K562 (cell line): ENCODE results near the gene CPNE6. TPM values are rescaled to one million over a fixed set of nuclear protein-coding genes. Genes with fewer than 3 reads are reported as not detected.

ENCODE experiments used
- ATAC-seq: fragments of 200-7000 bp; cut with Tn5 transposase; 3 replicates; pipeline ENCODE4 v1.9.1; 2020; ENCODE audit warnings: moderate library complexity
- BruUV-seq: library from RNA; stranded (reverse); fragments of 400-500 nt; replicated peaks from 2 replicates; lab custom pipeline; 2021; lab: Mats Ljungman, UMichigan
- CTCF ChIA-PET: fragments of 300-600 bp; formaldehyde crosslinking; extraction: SDS; loops from one replicate; lab custom pipeline; 2021; ENCODE audit warnings: low intra/inter-chr PET ratio; lab: Yijun Ruan, JAX
- POLR2A ChIA-PET: fragments of 300-600, 350-650 bp; sonication (Branson Sonifier 250); formaldehyde crosslinking; extraction: SDS; loops from one replicate; lab custom pipeline; 2021; ENCODE audit warnings: antibody characterized with exemption, inconsistent platforms; lab: Yijun Ruan, JAX
- DNase-seq, 4 experiments: peaks; one replicate each; pipeline versions ENCODE4 v3.0.0 to v3.0.0-alpha.2; 2011 to 2018; ENCODE audit warnings: low spot score in 3 of 4, mixed read lengths in 3 of 4; ENCODE audit errors: extremely low read depth in 1 of 4
- FAIRE-seq: peaks from 2 replicates; lab custom pipeline; 2011; peaks lifted over from hg19 to GRCh38; lab: Jason Lieb, UNC
- H2AFZ ChIP-seq: 2 replicates; pipeline ENCODE4 v1.6.0; 2011; ENCODE audit warnings: low read depth, low read length, control low read depth, inconsistent platforms
- H3K27ac ChIP-seq: fragments of 200-600 bp; 3 replicates; pipeline ENCODE4 v1.8.0; 2011; ENCODE audit warnings: low read depth, mild to moderate bottlenecking, control low read depth, inconsistent platforms, low read length, moderate library complexity, mixed read lengths; ENCODE audit errors: extremely low read depth
- H3K27me3 ChIP-seq, 2 experiments: fragments of 300-600 bp in 1 of 2; 2 replicates in 1 of 2; 3 replicates in 1 of 2; pipeline versions ENCODE4 v1.6.0 to v1.8.0; 2011; ENCODE audit warnings: inconsistent platforms in 2 of 2, low read length in 2 of 2, mild to moderate bottlenecking in 1 of 2, mixed read lengths in 1 of 2, moderate library complexity in 1 of 2; ENCODE audit not compliant: control insufficient read depth in 2 of 2, insufficient read depth in 2 of 2
- H3K36me3 ChIP-seq: fragments of 300-600 bp; 3 replicates; pipeline ENCODE4 v1.8.0; 2011; ENCODE audit warnings: mild to moderate bottlenecking, low read length, inconsistent platforms; ENCODE audit not compliant: control insufficient read depth, insufficient read depth
- H3K4me1 ChIP-seq, 2 experiments: fragments of 200-600 bp in 1 of 2; replicated peaks in 1 of 2; 2 replicates in 1 of 2; 3 replicates in 1 of 2; pipeline versions ENCODE4 v1.5.1 to v1.8.0; 2011; ENCODE audit warnings: inconsistent platforms in 2 of 2, low read length in 2 of 2, mild to moderate bottlenecking in 1 of 2, mixed read lengths in 1 of 2, moderate library complexity in 1 of 2; ENCODE audit not compliant: control insufficient read depth in 2 of 2, insufficient read depth in 2 of 2
- H3K4me2 ChIP-seq: 2 replicates; pipeline ENCODE4 v1.6.1; 2011; ENCODE audit warnings: low read length, control low read depth, inconsistent platforms, mixed read lengths; ENCODE audit not compliant: insufficient read depth
- H3K4me3 ChIP-seq: fragments of 200-600 bp; sonication (generic), shearing (Covaris generic); 2 replicates; pipeline ENCODE4 v1.5.1; 2016; ENCODE audit warnings: control low read depth, inconsistent platforms
- H3K79me2 ChIP-seq: fragments of 200-600 bp; 3 replicates; pipeline ENCODE4 v1.8.0; 2011; ENCODE audit warnings: low read length, inconsistent platforms; ENCODE audit not compliant: control insufficient read depth, insufficient read depth
- H3K9ac ChIP-seq, 2 experiments: 2 replicates each; pipeline versions ENCODE4 v1.6.0 to v1.6.1; 2011; ENCODE audit warnings: low read depth in 2 of 2, low read length in 2 of 2, control low read depth in 1 of 2, inconsistent platforms in 1 of 2, mild to moderate bottlenecking in 1 of 2, mixed read lengths in 1 of 2; ENCODE audit not compliant: insufficient read depth in 1 of 2
- H3K9me1 ChIP-seq: one replicate; pipeline ENCODE4 v1.6.0; 2011; ENCODE audit warnings: inconsistent platforms, mild to moderate bottlenecking, low read length, moderate library complexity; ENCODE audit not compliant: control insufficient read depth, insufficient read depth
- H3K9me3 ChIP-seq: replicated peaks from 2 replicates; pipeline ENCODE4 v1.5.1; 2011; ENCODE audit warnings: low read depth, low read length, inconsistent platforms; ENCODE audit not compliant: control insufficient read depth, insufficient read depth
- H4K20me1 ChIP-seq: replicated peaks from 2 replicates; pipeline ENCODE4 v1.6.1; 2011; ENCODE audit warnings: low read length, inconsistent platforms, mixed read lengths; ENCODE audit not compliant: control insufficient read depth, insufficient read depth
- BACH1 ChIP-seq: fragments of 200-800 bp; sonication (Bioruptor generic); IDR thresholded peaks from 2 replicates; pipeline ENCODE4 v1.6.1; 2016; ENCODE audit warnings: missing genetic modification characterization, missing compliant biosample characterization
- CHD1 ChIP-seq: fragments of 200-600 bp; sonication (generic); IDR thresholded peaks from one replicate; pipeline ENCODE4 v1.6.1; 2012; ENCODE audit warnings: mild to moderate bottlenecking, moderate library complexity, low read length, inconsistent platforms
- CREB1 ChIP-seq, 2 experiments: sonication (generic) in 1 of 2; formaldehyde crosslinking in 1 of 2; IDR thresholded peaks; 2 replicates each; pipeline versions ENCODE4 v1.6.1 to v1.8.0; 2012 to 2022; ENCODE audit warnings: inconsistent platforms in 1 of 2, mild to moderate bottlenecking in 1 of 2, missing genetic modification reagents in 1 of 2, moderate library complexity in 1 of 2
- HOXB6 ChIP-seq: fragments of 250-450 bp; sonication (Bioruptor Pico); IDR thresholded peaks from 2 replicates; pipeline ENCODE4 v1.5.1; 2022; ENCODE audit warnings: mild to moderate bottlenecking, borderline replicate concordance
- NFE2L1 ChIP-seq: fragments of 450-650 bp; IDR thresholded peaks from 2 replicates; pipeline ENCODE4 v1.6.1; 2016; ENCODE audit warnings: missing genetic modification characterization, low read depth, mild to moderate bottlenecking, missing compliant biosample characterization, moderate library complexity, borderline replicate concordance
- NR2C1 ChIP-seq, 2 experiments: fragments of 450-650 bp; IDR thresholded peaks; 2 replicates each; pipeline ENCODE4 v1.6.1; 2017; ENCODE audit warnings: mild to moderate bottlenecking in 2 of 2, antibody characterized with exemption in 1 of 2, inconsistent platforms in 1 of 2, missing compliant biosample characterization in 1 of 2, missing genetic modification characterization in 1 of 2
- NR2F6 ChIP-seq: fragments of 450-650 bp; formaldehyde crosslinking; IDR thresholded peaks from 2 replicates; pipeline ENCODE4 v1.4.0; 2020; ENCODE audit warnings: mild to moderate bottlenecking
- POLR2B ChIP-seq: fragments of 450-650 bp; IDR thresholded peaks from 2 replicates; pipeline ENCODE4 v1.6.1; 2018; ENCODE audit warnings: low read depth; ENCODE audit not compliant: partially characterized antibody
- RBM39 ChIP-seq: fragments of 200-400 bp; formaldehyde crosslinking; optimal IDR thresholded peaks from 2 replicates; pipeline ENCODE3; 2018; ENCODE audit warnings: low read depth, low read length
- RHOXF2B ChIP-seq: fragments of 250-450 bp; sonication (Bioruptor Pico); conservative IDR thresholded peaks from 2 replicates; pipeline ENCODE4 v1.5.1; 2021
- SMAD1 ChIP-seq: fragments of 150-350 bp; IDR thresholded peaks from 2 replicates; pipeline ENCODE4 v1.6.1; 2014; ENCODE audit warnings: low read length, low read depth; ENCODE audit not compliant: partially characterized antibody
- TEAD1 ChIP-seq, 2 experiments: fragments of 450-650 bp in 1 of 2; sonication (generic) in 1 of 2; formaldehyde crosslinking; IDR thresholded peaks; 2 replicates each; pipeline versions ENCODE4 v1.4.0 to v1.8.0; 2020 to 2022; ENCODE audit warnings: mild to moderate bottlenecking in 2 of 2, missing genetic modification reagents in 1 of 2
- TEAD4 ChIP-seq, 2 experiments: sonication (generic) in 1 of 2; formaldehyde crosslinking in 1 of 2; IDR thresholded peaks; 2 replicates each; pipeline versions ENCODE4 v1.6.1 to v1.8.0; 2012 to 2022; ENCODE audit warnings: borderline replicate concordance in 1 of 2, inconsistent platforms in 1 of 2, low read length in 1 of 2, mild to moderate bottlenecking in 1 of 2, missing genetic modification reagents in 1 of 2
- TRIM24 ChIP-seq, 2 experiments: fragments of 450-650 bp; IDR thresholded peaks; 2 replicates each; pipeline ENCODE4 v1.6.1; 2016
- XRCC4 ChIP-seq: IDR thresholded peaks from one replicate; pipeline ENCODE4 v1.6.1; 2011; ENCODE audit not compliant: insufficient read depth, insufficient read length; ENCODE audit errors: extremely low read depth
- ZBTB8A ChIP-seq: fragments of 450-650 bp; IDR thresholded peaks from 2 replicates; pipeline ENCODE4 v1.6.1; 2018; ENCODE audit warnings: mild to moderate bottlenecking, moderate library complexity; ENCODE audit not compliant: partially characterized antibody
- ZFX ChIP-seq: sonication (generic); formaldehyde crosslinking; IDR thresholded peaks from 2 replicates; pipeline ENCODE4 v1.8.0; 2022; ENCODE audit warnings: mild to moderate bottlenecking, missing genetic modification reagents, moderate library complexity
- ZNF23 ChIP-seq: fragments of 250-450 bp; sonication (Bioruptor Pico); IDR thresholded peaks from 2 replicates; pipeline ENCODE4 v1.4.0; 2020; ENCODE audit warnings: mild to moderate bottlenecking
- ZNF253 ChIP-seq: fragments of 250-450 bp; sonication (Bioruptor Pico); conservative IDR thresholded peaks from 2 replicates; pipeline ENCODE4 v1.6.1; 2021; ENCODE audit warnings: mild to moderate bottlenecking
- ZNF354B ChIP-seq: fragments of 250-450 bp; sonication (Bioruptor Pico); IDR thresholded peaks from 2 replicates; pipeline ENCODE4 v1.4.0; 2020
- ZNF41 ChIP-seq: fragments of 250-450 bp; sonication (Bioruptor Pico); conservative IDR thresholded peaks from 2 replicates; pipeline ENCODE4 v1.4.0; 2020; ENCODE audit warnings: mild to moderate bottlenecking
- ZNF707 ChIP-seq: fragments of 250-450 bp; sonication (Bioruptor Pico); conservative IDR thresholded peaks from 2 replicates; pipeline ENCODE4 v1.8.0; 2022; ENCODE audit warnings: inconsistent platforms, mild to moderate bottlenecking, moderate library complexity
- ZNF717 ChIP-seq: fragments of 250-450 bp; sonication (Bioruptor Pico); IDR thresholded peaks from 2 replicates; pipeline ENCODE4 v1.5.0; 2021
- WGBS: fragments of 100-300 bp; shearing (Covaris generic); methylation state at CpG from one replicate; pipeline ENCODE4 v1.1.6; 2016; ENCODE audit warnings: low coverage, mixed read lengths; ENCODE audit not compliant: insufficient coverage; ENCODE audit errors: missing lambda C conversion rate; 5-methylcytosine and 5-hydroxymethylcytosine counted together
- in situ Hi-C: fragments of 300-500 bp; cut with MboI; formaldehyde crosslinking; loops from 4 replicates; pipeline ENCODE4 v1.15.0; 2018; ENCODE audit warnings: inconsistent platforms, mixed read lengths
- intact Hi-C: fragments of 100-400 bp; cut with micrococcal nuclease; formaldehyde crosslinking; loops from 2 replicates; pipeline ENCODE4 v1.14.2; 2022
- polyA plus RNA-seq, 8 experiments: library from polyadenylated mRNA; depleted of rRNA in 4 of 8; stranded (reverse) in 5 of 8; unstranded in 3 of 8; fragments of >200 nt; fragmentation: Nextera tagmentation in 2 of 8; fragmentation: Illumina TruSeq in 1 of 8; extraction: Ambion mirVana in 2 of 8; extraction: Trizol in 1 of 8; gene quantifications; 2 replicates each; pipeline versions ENCODE4 v1.2.1 to v1.2.3, GENCODE V29; 2011 to 2014; ENCODE audit warnings: inconsistent platforms in 1 of 8, missing spikeins in 1 of 8
- total RNA-seq, 7 experiments: library from RNA; depleted of rRNA in 6 of 7; stranded (reverse); fragments of >200 nt in 6 of 7; fragmentation: Illumina TruSeq in 2 of 7; extraction: Trizol in 2 of 7; gene quantifications; 2 replicates each; pipeline versions ENCODE4 v1.2.1 to v1.2.3, GENCODE V29; 2011 to 2021; ENCODE audit warnings: low replicate concordance in 1 of 7
- TF ChIP-seq, protein P1 (sequence below): fragments of 250-450 bp; sonication (Bioruptor Pico); IDR thresholded peaks from 2 replicates; pipeline ENCODE4 v1.6.1; 2021; ENCODE audit warnings: mild to moderate bottlenecking

Gene CPNE6
- total and polyA plus RNA-seq, 9 of the 15 experiments (the other 6 are each of a cell fraction or from before 2014, with no cell fraction given): not detected

DNA sequence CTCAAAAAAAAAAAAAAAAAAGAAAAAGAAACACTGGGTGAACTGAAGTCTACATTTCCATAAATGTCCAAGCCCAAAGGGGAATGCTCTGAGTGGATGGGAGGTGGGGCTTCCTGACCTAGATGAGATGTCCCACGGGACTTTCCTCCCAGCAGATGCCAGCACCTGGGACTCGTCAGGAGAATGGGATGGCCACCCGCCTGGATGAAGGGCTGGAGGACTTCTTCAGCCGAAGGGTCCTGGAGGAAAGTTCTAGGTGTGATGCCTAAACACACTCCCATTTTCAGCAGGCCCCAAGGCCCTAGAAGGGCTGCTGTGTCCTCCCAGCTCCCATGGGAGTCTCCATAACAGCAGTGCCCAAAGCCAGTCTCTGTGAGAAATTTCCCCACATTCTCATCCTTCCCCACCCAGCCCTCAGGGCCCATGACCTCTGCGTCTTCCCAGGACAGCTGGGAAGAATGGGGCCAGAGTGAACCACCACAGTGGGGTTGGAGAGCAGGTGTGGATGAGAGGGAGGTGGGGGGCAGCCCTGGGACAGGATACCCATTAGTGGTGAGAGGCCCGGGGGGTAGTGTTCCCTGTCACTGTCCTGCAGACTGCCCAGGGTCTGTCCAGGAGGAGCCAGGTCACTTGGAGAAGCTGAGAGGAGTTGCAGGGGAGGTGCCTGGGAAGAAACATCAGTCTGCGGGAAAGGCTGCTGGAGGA is 7.1 kb upstream of the CPNE6 start (continued):
- TF ChIP-seq CREB1 (IDR thresholded peaks at IDR 0.05) (no peak), CREB1 (CRISPR knock-in tag; IDR thresholded peaks at IDR 0.05) (no peak), XRCC4 (no peak), TEAD4 (IDR thresholded peaks at IDR 0.05; ENCODE audit: low read length) (no peak), TEAD4 (CRISPR knock-in tag; IDR thresholded peaks at IDR 0.05; ENCODE audit: borderline replicate concordance) (no peak), TEAD1 (CRISPR knock-in tag; IDR thresholded peaks at IDR 0.05) (no peak), POLR2B (no peak)
- TF ChIP-seq, protein P1, sequence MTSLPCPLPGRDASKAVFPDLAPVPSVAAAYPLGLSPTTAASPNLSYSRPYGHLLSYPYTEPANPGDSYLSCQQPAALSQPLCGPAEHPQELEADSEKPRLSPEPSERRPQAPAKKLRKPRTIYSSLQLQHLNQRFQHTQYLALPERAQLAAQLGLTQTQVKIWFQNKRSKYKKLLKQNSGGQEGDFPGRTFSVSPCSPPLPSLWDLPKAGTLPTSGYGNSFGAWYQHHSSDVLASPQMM (CRISPR knock-in tag): no peak

DNA sequence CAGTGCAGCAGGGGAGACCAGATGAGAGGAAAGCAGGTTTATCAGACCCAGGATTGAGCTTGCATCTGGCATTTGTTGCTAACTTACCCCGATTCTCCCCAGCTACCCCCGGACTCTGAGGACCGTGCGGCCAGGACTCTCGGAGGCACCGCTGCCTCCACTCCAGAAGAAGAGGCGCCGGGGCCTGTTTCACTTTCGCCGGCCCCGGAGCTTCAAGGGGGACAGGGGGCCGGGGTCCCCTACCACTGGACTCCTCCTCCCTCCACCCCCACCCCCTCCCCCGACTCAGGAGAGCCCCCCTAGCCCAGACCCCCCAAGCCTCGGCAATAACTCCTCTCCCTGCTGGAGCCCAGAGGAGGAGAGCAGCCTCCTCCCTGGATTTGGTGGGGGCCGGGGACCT is 6.5 kb upstream of the CPNE6 start:
- ATAC-seq: no peak
- Histone ChIP-seq H3K4me2 (no peak overlapping the region), H3K79me2 (no peaks in the 10 kb centered on the region), H3K9me3 (no peaks in the 10 kb centered on the region), H3K36me3 (no peaks in the 10 kb centered on the region), H4K20me1 (no peaks in the 10 kb centered on the region), H3K9me1 (no peaks in the 10 kb centered on the region), H3K4me1 (no peaks in the 10 kb centered on the region), H3K4me3 (no peak overlapping the region), H3K27ac (no peak overlapping the region), H3K9ac (no peak overlapping the region), H2AFZ (no peak overlapping the region), H3K27me3 (peaks cover 0 to 24% of the 10 kb centered on the region in 2 experiments; a peak in 3 of 5 replicates)
- POLR2A ChIA-PET: interaction anchor here (1.0 kb wide), 1 partner anchor 29 kb away, joined by 3 read pairs; the partner anchor contains the start of gene PCK2
- no peak for DNase-seq
- intact Hi-C loops: no loop called here
- no TSS peak for BruUV-seq
- no peak for FAIRE-seq
- in situ Hi-C loops: no loop called here
- WGBS: 40% methylated on average over 1 of the region's 15 CpGs
- CTCF ChIA-PET: no interaction called here
- TF ChIP-seq RHOXF2B (CRISPR knock-in tag) (no peak), ZNF23 (CRISPR knock-in tag) (no peak), TRIM24 (IDR thresholded peaks at IDR 0.05) (no peak), ZNF253 (CRISPR knock-in tag) (no peak), ZBTB8A (no peak), ZNF707 (no peak), BACH1 (tag) (no peak), CHD1 (no peak), NFE2L1 (no peak), RBM39 (no peak), NR2C1 (IDR thresholded peaks at IDR 0.05) (no peak), NR2C1 (tag; IDR thresholded peaks at IDR 0.05) (no peak), ZFX (CRISPR knock-in tag) (no peak), ZNF717 (CRISPR knock-in tag) (no peak), ZNF354B (CRISPR knock-in tag) (no peak), SMAD1 (no peak), NR2F6 (CRISPR knock-in tag) (no peak), ZNF41 (no peak), HOXB6 (CRISPR knock-in tag) (no peak)
